ENCODE measurements around the gene EHBP1.

Gene EHBP1

DNA sequence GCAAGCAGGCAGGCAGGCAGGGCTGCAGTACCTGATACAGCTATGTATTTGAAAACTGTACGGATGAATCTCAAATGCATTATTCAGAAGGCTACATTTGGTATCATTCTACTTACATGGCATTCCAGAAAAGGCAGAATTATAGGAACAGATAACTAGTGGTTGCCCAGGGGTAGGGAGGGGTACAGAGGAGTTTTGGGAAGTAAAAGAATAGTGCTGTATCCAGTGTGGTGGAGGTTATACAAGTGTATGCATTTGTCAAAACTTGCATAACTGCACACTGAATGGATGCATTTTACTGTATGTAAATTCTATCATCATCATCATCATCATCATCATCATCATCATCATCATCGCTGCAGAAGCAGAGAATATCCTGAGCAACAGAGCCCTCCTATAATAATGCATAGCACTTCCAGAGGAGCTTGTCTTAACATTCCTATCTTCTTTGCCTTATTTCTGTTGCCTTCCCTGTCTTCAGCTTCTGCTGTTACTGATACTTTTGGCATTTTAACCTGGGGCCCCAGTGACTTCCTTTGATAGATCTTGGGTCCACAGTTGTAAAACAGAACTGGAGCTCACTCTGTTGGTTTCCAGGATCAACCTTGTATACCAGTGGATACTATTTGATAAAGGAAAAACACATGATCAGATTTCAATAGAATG is 189.6 kb downstream of the EHBP1 start:
- DNase-seq = no peak

DNA sequence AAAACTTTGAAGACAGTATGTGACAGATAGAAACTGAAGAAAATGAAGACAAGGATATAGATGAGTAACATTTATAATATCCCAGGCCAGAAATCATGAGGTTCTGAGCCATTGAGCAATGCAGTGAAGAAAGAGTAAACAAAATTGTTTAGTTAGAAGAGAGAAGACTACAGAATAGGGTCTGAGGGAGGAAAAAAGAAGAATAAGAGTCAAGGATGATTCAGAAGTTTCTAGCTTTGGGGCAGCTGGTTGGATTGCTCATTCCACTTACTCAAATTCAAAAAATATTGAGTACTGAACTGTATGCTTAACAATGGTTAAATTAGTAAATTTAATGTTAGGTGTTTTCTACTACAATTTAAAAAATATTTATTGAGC is 190.1 kb downstream of the EHBP1 start:
- DNase-seq = no peak

DNA sequence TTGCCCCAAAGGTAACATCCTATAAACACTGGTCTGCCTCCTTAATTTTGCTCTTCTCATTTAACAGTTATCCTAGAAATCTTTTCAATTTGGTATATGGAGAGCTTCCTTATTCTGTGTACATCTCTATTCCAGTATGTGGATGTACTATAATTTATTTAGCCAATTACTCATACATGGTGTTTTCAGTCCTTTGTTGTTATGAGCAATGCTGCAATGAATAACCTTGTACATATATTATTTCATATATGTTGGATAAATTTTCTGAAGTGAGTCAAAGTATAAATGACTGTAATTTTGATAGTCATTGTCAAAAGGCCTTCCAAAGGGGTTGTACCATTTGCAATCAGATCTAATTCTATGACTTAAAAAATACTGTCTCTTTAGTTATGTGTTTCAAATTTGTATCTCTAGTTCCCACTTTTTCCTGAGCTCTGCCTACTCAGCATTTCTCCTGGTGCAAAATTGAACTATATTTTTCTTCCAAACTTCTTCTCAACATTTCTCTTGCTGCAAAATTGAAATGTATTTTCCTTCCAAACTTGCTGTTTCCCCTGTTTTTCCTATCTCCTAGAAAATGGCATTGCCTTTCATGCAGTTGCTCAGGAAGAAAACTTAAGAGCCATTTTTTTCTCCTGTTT is 191.8 kb downstream of the EHBP1 start:
- no peak for DNase-seq

DNA sequence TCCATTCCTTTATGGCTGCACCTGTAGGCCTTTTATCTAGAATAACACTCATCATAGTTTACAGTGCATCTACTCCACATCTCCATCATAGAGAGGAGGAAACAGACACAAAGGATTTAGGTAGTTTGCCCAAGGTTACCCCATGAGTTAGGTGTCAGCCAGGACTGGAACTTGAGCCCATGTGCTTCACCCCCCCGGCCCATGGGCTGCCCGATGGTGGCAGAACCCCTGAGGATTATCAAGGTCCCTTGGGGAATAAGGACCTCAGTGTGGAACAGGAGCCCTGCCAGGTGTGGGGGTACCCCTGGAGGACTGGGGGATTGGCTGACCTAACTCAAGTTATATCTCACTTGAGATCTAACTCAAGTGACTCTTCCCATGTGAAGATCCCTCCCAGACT is 198.8 kb downstream of the EHBP1 start:
- DNase-seq = no peak

DNA sequence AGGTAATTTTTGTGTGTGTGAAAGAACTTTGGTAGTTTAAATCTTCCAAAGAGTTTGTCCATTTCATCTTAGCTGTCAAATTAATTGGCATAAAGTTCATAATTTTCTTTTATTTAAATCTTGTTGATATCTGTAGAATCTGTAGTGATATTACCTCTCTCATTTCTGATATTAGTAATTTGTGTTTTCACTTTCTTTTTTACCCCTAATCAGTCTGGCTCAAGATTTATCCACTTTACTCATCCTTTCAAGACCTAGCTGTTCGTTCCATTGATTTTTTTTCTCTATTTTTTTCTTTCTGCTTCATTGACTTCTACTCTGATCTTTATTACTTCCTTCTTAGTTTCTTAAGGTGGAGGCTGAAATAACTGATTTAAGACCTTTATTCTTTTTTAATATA is 202.6 kb downstream of the EHBP1 start:
- no peak for DNase-seq

DNA sequence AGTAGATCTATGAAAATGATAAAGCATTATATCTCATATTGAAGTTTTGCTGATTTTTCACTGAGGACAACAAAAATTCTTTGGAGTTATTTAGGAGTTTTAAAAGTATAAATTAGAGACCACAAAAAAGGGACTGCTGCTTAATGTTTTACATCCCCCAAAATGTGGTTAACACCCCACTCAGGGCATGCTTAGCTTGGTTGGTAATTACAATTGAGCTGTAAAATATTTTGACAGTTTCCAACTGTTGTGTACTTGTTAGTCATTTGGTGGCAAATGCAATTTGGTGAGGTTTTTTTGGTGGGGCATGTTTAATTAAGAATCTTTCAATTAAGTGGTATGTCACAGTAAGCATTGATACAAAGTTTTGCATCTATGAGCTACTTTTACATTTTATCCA is 207.8 kb downstream of the EHBP1 start:
- DNase-seq = no peak

DNA sequence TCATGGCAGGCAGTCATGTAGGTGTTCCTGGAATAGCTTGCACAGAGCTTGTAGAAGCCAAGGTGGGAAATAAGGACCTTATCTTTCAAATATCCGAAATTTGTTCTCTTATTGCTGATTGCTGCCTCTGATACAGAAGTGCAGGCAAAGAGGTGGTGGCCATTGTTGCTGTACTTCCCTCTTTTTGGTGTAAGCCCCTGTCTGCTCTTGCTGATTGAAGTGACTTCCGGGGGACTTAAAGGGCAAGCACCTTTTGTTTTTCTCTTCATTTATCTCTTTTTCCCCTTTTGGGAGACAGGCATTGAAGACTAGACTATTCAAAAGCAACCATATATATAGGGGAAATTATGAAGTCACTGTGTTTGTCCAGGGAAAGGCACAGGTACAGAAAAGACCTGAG is 213.5 kb downstream of the EHBP1 start:
- no peak for DNase-seq

DNA sequence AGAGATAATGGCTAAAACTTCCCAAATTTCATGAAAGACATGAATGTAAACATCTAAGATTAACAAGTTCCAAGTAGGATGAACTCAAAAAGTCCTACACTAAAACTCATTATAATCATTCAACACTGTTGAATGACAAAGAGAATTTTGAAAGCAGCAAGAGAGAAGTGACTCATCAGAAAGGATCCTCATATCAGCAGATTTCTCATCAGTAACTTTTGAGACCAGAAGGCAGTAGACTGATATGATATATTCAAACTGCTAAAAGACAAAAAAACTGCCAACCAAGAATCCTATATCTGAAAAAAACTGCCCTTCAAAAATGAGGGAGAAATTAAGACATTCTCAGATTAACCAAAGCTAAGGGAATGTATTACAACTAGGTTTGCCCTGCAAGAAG is 214.6 kb downstream of the EHBP1 start:
- peak; percentile 78 for DNase-seq

DNA sequence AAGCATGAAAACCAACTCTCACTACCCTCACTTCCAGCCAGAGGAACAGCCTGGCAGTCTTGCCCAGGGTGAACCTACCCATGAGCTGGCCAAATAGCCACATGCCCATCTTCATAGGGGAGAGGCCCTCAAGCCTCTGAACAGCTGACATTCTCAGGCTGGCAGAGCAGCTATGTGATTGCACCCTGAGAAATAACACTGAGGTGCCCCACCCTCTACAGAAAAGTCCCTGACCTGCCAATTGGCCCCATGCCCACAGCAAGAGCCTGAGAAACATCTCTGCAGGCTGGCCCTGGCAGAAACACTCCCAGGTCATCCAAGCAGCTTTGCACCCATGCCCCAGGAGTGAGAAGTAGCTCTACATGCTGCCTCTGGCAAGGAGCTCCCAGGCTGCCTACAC is 217.7 kb downstream of the EHBP1 start:
- no peak for DNase-seq

DNA sequence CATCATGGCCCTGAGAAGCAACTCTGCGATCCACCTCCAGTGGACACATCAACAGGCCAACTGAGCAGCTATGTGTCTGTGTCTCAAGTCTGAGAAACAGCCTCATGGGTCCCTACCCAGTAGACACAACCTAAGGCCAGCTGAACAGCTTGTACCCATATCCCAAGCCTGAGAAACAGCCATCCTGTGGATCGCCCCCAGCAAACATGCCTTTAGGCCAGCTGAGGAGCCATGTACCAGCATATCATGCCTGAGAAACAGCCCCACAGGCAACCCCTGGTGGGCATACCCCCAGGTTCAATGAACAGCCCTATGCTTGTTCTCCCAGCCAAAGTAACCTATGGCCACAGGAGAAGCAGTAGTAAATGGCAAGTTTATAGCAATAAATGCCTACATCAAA is 218.4 kb downstream of the EHBP1 start:
- no peak for DNase-seq

DNA sequence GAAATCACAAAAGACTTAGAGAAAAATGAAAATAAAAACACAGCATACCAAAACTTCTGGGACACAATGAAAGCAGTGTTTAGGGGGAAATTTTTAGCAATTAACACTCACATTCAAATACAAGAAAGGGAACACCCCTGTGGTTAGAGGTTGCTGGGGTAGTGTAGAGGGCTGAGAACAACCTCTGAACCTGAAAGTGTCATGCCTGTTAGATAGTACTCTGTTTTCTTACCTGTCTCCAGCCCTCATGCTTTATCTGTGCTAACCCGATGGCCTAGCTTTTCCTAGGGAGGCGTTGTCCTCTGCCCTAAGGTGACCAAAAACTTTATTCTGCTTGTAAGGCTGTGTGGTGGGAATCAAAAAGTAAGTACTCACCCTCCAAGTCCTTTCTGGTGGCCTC is 222.5 kb downstream of the EHBP1 start:
- DNase-seq = no peak

DNA sequence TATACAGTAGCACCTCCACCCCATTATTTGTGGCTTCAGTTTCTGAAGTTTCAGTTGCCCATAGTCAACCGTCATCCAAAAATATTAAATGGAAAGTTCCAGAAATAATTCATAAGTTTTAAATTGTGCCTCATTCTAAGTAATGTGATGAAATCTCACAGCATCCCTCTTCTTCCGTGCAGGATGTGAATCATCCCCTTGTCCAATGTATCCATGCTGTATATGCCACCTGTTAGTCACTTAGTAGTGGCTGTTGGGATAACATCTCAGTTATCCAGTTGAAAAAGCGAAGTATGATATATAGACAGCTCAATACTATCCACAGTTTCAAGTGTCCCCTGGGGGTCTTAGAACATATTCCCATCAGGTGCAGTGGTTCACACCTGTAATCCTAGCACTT is 226.0 kb downstream of the EHBP1 start:
- no peak for DNase-seq

DNA sequence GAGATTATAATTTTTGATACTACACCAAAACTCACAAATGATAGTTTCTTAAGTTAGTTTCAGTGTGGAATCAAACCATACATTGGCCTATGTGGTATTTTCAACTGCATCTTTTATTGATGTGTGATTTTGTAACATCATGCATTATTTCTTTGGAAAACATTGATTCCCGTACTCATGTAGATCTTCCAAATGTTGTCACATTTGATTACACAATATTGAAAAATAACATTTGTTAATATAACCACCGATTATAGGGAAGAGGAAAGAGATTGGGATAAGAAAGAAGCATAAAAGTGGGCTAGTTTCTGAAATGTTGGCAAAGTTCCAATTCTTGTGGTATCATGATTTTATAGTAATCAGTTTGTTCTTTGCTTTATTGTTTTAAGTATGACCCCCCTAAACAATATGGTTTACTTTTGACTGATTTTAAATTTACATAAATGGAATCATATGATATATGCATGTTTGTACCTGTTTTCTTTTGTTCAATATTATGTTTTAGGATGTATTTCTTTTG is 227.9 kb downstream of the EHBP1 start:
- no peak for DNase-seq

DNA sequence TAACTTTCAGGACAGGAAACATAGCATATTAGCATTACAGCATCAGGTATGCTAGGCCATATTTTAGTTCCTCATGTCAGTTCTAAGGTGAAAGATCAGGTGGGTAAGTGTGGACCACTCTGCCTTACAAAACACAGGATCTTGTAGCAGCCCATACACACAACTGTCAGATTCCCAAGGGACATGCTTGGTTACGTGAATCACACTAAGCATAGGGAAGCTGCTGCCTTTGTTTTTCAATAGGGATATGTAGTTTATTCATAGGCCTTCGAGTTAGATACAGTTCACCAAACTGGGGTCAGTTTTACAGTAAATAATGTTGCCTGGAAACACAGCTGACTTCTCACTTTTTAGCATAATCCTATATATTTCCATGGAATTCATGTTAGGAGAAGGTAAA is 229.0 kb downstream of the EHBP1 start:
- DNase-seq = no peak

DNA sequence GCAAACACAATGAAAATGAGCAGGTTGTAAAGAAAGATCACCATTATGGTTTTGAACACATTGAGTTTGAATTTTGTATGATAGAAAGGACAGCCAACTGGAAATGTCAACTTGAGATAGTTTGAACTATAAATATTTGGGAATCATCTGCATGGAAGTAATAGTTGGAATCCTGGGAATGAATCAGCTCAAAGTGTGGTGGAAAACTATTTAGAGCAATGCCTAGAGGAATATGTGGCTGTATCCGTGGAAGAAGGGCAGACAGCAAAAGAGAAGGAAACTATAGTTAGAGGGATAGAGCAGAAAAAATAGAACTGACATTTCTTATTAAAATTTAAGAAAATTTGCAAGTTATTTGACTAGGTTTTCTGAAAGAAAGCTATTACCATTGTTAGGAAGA is 232.6 kb downstream of the EHBP1 start:
- peak; percentile 13 for DNase-seq

DNA sequence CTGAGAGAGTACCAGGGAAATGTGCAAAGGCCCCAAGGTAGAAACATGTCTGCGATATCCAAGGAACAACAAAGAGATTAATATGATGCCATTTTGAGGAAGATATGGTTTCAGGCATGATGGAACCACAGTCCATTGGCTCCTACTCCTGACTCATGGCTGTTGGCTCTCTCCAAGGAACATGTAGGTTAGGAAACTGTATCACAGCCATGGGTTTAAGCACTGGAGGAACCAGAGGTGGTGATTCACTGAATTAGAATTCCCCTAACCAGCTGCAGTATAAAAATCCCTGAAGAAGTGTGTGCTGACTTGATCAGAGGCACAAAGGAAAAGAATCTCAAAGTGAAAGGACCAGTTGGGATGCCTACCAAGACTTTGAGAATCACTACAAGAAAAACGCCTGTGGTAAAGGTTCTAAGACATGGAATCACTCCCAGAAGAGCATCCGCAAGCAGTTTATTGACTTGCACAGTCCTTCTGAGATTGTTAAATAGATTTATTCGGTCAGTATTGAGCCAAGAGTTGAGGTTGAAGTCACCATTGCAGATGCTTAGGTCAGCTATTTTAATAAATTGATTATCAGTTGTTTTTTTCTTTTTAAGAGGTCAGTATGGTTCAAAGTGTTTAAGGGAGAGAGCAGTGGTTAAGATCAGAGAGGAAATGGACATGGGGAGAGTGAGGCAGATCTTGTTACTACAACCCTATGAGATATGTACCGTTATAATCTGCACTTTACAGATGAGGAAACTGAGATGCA is 234.4 kb downstream of the EHBP1 start:
- DNase-seq = peak; percentile 81

DNA sequence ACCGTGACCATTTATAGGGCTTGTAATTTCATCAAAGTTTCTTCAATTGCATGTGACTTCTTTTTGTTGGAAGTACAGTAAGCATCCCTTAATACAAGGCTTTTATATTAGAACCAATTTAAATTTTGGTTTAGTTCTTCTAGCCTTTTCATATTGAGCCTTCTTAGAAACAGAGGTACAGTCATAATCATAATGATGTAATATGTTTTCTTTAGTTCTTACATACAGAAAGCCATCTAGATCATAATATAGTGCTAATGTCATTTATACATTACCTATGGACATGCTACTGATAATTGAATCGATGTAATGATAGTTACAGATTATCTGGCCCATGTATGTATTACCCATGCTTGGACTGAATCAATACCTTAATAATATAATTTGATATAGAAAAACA is 235.2 kb downstream of the EHBP1 start:
- DNase-seq = no peak

DNA sequence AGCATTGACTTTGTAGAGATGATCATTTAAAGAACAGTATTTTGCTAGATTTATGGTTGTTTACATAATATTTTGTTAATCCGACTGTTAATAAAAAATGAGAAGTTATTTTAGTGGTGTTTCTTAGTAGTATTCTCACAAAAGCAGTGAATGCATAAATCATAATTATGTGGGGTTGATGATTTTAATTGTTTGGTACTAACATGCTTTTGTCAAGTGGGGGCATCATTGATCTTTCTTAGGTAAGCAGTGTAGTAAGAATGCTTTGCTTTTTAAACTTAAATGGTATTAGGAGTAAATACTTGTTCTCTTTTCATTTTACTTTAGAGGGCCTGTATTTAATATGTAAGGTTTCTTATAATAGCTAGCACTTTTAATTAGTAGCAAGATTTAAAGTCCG is 235.9 kb downstream of the EHBP1 start:
- no peak for DNase-seq

DNA sequence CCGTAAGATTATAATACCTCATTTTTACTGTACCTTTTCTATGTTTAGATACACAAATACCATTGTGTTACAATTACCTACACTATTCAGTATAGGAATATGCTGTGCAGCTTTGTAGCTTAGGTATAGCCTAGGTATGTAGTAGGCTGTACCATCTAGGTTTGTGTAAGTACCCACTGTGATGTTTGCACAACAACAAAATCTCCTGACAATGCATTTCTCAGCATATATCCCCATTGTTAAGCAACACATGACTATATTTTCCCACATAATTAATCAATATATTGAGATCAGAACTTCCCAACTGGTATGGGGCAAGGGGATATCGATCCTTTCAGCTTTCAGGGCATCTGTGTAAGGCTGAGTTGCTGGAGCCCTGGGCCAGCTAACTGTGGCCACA is 238.8 kb downstream of the EHBP1 start:
- no peak for DNase-seq

DNA sequence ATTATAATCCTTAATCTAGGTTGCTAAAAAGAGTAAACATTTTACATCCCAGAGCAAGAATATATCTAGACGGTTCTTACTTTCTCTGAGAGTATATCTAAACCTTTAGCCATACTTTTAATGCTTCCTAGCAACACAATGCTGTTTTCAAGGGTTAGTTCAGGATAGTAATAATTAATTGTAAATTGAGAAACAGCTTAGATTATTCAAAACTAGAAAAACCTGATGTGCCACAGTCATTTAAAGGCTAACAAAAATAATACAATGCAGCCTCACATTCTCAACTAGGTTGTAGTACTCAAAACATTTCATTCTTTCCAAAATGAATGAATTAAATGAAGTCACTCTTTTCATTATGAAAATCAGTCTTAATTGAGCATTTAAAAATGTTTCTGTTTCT is 241.9 kb downstream of the EHBP1 start:
- DNase-seq = no peak

DNA sequence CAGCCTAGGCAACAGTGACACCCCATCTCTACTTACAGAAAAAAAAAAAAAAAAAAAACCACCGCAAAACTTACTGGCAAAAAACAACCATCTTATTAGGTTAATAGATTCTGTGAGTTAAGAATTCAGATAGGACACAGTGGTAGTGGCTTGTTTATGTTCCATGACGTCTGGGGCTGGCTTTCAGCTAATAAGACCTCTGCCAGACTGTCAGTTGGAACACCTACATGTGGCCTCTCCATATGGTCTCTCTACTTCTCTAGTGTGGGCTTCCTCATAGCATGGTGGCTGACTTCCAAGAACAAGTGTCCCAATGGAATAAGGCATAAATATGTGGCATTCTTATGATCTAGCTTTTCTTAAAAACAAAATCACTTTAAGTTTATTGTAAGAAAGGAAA is 251.1 kb downstream of the EHBP1 start:
- no peak for DNase-seq

DNA sequence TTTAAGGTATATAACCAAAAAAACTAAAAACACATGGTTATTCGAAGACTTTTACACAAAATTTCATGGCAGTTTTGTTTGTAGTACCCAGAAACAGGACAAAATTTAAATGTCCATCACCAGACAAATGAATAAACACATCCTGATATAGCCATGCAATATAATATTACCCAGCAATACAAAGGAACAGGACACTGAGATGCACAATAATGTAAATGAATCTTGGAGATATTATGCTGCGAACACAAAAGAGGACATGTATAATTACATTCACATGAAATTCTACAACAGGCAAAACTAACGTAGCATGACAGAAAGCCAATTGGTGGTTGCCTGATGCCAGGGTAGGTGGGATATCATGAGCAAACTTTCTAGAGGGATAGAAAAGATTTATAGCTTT is 252.7 kb downstream of the EHBP1 start:
- no peak for DNase-seq

DNA sequence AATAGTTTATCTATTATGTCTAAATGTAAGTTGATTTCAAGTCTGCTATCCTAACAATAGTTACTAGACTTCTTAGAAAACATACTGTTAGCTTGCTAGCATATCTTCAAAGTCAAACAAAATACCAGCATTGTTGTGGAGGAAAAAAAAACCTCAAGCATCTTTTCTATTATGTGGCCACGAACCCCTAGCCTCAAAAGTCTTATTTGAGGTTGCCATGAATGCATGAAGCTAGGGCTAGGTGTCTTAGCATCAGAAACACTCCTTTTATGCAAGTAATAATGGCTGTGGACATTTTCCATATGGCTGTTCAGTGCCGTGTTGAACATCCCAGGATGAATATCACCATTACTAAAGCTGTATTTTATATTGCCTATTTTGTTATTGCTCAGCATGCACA is 258.5 kb downstream of the EHBP1 start:
- no peak for DNase-seq

DNA sequence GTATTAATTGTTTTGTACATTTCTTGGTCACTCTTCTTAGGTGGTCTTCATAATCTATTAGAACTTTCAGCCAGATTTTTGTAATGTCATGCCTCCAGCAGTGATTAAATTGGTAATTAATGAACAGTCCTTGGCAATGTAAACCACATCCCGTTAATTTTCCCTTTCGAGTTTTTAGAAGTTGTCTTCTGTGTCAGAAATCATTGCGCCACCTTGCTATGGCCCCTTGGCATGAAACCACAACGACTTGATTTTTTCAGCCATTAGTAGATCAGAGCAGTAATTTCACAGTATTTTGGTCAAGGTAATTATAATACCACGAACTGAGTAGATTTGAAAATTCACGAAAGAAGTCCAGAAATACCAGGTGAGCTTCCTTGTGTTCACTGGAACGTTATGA is 259.2 kb downstream of the EHBP1 start:
- DNase-seq = no peak

All from NCI-H226 (cell line).